Right lobe of liver (tissue), 6 donors: Measurements from ENCODE around the gene NKD2. TPM values are rescaled to one million over a fixed set of nuclear protein-coding genes. Genes with fewer than 3 reads are reported as not detected.

Source experiments
- ATAC-seq, 4 donors: fragments of 200-7000 bp; cut with Tn5 transposase; one replicate each; pipeline ENCODE4 v1.9.1; 2020; ENCODE audit warnings: mild to moderate bottlenecking in 4 of 4, moderate library complexity in 4 of 4
- DNase-seq, 3 donors: peaks; one replicate each; pipeline ENCODE4 v3.0.0-alpha.2; 2020
- H3K27ac ChIP-seq, 3 donors: fragments of 200-600 bp; one replicate each; pipeline ENCODE4 v1.8.0; 2022
- H3K27me3 ChIP-seq, 2 donors: fragments of 200-600 bp; one replicate each; pipeline ENCODE4 v1.8.0; 2022
- H3K36me3 ChIP-seq, 4 donors: fragments of 200-600 bp; sonication (generic) in 1 of 4; one replicate each; pipeline versions ENCODE4 v1.5.1 to v1.8.0; 2017 to 2022; ENCODE audit warnings: control low read depth in 1 of 4
- H3K4me1 ChIP-seq, 4 donors: fragments of 200-600 bp; sonication (generic) in 1 of 4; one replicate each; pipeline versions ENCODE4 v1.5.1 to v1.8.0; 2017 to 2022; ENCODE audit warnings: control low read depth in 1 of 4
- H3K4me3 ChIP-seq, 3 donors: fragments of 200-600 bp; one replicate each; pipeline ENCODE4 v1.8.0; 2022
- H3K9me3 ChIP-seq, 4 donors: fragments of 200-600 bp; sonication (generic) in 1 of 4; one replicate each; pipeline versions ENCODE4 v1.5.1 to v1.8.0; 2017 to 2022; ENCODE audit warnings: control low read depth in 1 of 4
- POLR2A ChIP-seq: fragments of 450-650 bp; IDR thresholded peaks from one replicate; pipeline ENCODE4 v1.6.1; 2017; ENCODE audit warnings: antibody characterized with exemption, mild to moderate bottlenecking
- WGBS: methylation state at CpG from one replicate; pipeline ENCODE4 v1.1.6; 2018; ENCODE audit warnings: low coverage, low lambda C conversion rate; ENCODE audit not compliant: insufficient coverage; ENCODE audit errors: missing lambda C conversion rate; 5-methylcytosine and 5-hydroxymethylcytosine counted together
- intact Hi-C, 2 donors: fragments of 100-400 bp; cut with DNase I; formaldehyde crosslinking; loops; one replicate each; pipeline versions ENCODE4 v1.11.2 to v1.14.1; 2022
- total RNA-seq, 6 experiments: library from RNA; depleted of rRNA in 2 of 6; stranded (reverse); fragments of >200 nt in 2 of 6; fragmentation: NEBNext Ultra II Directional in 3 of 6; extraction: Animal tissue kit (Norgen Biotek cat#: 25700) in 3 of 6; gene quantifications; one replicate each; pipeline versions ENCODE4 v1.1.0 to v1.2.4, GENCODE V29; 2016 to 2023
- TF ChIP-seq, protein P1 (sequence below), 4 donors: fragments of 200-600 bp in 3 of 4; fragments of 450-650 bp in 1 of 4; IDR thresholded peaks; one replicate each; pipeline versions ENCODE4 v1.5.1 to v1.8.0; 2016 to 2022; ENCODE audit warnings: antibody characterized with exemption in 4 of 4, mild to moderate bottlenecking in 2 of 4
- donor health status: DM: no; HTN: yes; CAD: no.
- donor health status: DM: no; HTN: no; CAD: no.
- donor health status: DM: no; HTN: no; CAD: no.
- donor health status: DM: no; HTN: yes; CAD: no.
- donor health status: DM: no; HTN: yes; CAD: no.

Gene NKD2
- total RNA-seq, 6 experiments from 2014 or later, result 0.93 to 2.9 (median 2.2) TPM

DNA sequence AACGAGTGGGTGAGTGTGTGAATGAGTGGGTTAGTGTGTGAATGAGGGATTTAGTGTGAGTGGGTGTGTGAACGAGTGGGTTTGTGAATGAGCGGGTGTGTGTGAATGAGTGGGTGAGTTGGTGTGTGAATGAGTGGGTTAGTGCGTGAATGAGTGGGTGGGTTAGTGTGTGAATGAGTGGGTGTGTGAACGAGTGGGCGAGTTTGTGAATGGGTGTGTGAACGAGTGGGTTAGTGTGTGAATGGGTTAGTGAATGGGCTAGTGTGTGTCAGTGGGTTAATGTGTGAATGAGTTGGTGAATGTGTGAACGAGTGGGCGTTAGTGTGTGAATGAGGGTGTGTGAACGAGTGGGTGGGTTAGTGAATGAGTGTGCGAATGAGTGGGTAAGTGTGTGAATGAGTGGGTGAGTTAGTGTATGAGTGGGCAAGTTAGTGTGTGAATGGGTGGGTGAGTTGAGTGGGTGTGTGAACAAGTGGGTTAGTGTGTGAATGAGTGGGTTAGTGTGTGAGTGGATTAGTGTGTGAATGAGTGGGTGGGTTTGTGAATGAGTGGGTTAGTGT, 39.6 kb downstream of the NKD2 start:
- H3K27me3 ChIP-seq, result no peaks in the 10 kb centered on the region
- H3K4me3 ChIP-seq, result no peak overlapping the region
- no peak for DNase-seq
- no peak overlapping the region for H3K27ac ChIP-seq
- H3K4me1 ChIP-seq, result no peaks in the 10 kb centered on the region
- TF ChIP-seq, protein P1, sequence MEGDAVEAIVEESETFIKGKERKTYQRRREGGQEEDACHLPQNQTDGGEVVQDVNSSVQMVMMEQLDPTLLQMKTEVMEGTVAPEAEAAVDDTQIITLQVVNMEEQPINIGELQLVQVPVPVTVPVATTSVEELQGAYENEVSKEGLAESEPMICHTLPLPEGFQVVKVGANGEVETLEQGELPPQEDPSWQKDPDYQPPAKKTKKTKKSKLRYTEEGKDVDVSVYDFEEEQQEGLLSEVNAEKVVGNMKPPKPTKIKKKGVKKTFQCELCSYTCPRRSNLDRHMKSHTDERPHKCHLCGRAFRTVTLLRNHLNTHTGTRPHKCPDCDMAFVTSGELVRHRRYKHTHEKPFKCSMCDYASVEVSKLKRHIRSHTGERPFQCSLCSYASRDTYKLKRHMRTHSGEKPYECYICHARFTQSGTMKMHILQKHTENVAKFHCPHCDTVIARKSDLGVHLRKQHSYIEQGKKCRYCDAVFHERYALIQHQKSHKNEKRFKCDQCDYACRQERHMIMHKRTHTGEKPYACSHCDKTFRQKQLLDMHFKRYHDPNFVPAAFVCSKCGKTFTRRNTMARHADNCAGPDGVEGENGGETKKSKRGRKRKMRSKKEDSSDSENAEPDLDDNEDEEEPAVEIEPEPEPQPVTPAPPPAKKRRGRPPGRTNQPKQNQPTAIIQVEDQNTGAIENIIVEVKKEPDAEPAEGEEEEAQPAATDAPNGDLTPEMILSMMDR (IDR thresholded peaks at IDR 0.05), result no peak
- TF ChIP-seq POLR2A, result no peak
- no peak for ATAC-seq
- H3K36me3 ChIP-seq, result peaks cover 0 to 26% (median 12%) of the 10 kb centered on the region in 4 donors
- intact Hi-C loops, result no loop called here
- H3K9me3 ChIP-seq, result no peaks in the 10 kb centered on the region
- 85% methylated on average over 11 of the region's 11 CpGs for WGBS

GRCh38 chr5:1048861-1049838, 40.5 kb downstream of the NKD2 start:
- H3K27ac ChIP-seq, result no peak overlapping the region
- DNase-seq, result peak in 2 of 3 donors; percentile 18 to 54
- intact Hi-C loops, result no loop called here
- peak; percentile 25 to 56 (median 47) for ATAC-seq
- no peak overlapping the region for H3K4me3 ChIP-seq
- H3K9me3 ChIP-seq, result no peaks in the 10 kb centered on the region
- WGBS, result 74% methylated on average over 18 of the region's 39 CpGs
- TF ChIP-seq, protein P1 (IDR thresholded peaks at IDR 0.05), result no peak
- TF ChIP-seq POLR2A, result no peak
- H3K36me3 ChIP-seq, result peaks cover 0 to 34% (median 15%) of the 10 kb centered on the region in 4 donors
- no peaks in the 10 kb centered on the region for H3K4me1 ChIP-seq
- no peaks in the 10 kb centered on the region for H3K27me3 ChIP-seq

GRCh38 chr5:1050423-1051365, 42.1 kb downstream of the NKD2 start:
- H3K27me3 ChIP-seq, result no peaks in the 10 kb centered on the region
- no peak overlapping the region for H3K4me3 ChIP-seq
- TF ChIP-seq, protein P1 (IDR thresholded peaks at IDR 0.05), result no peak
- TF ChIP-seq POLR2A, result no peak
- WGBS, result 86% methylated on average over 5 of the region's 29 CpGs
- DNase-seq, result peak in 2 of 3 donors; percentile 16 to 37
- H3K4me1 ChIP-seq, result no peaks in the 10 kb centered on the region
- intact Hi-C loops, result no loop called here
- ATAC-seq, result peak in 1 of 4 donors; percentile 9
- no peak overlapping the region for H3K27ac ChIP-seq
- no peaks in the 10 kb centered on the region for H3K9me3 ChIP-seq
- H3K36me3 ChIP-seq, result peaks cover 0 to 49% (median 18%) of the 10 kb centered on the region in 4 donors

DNA sequence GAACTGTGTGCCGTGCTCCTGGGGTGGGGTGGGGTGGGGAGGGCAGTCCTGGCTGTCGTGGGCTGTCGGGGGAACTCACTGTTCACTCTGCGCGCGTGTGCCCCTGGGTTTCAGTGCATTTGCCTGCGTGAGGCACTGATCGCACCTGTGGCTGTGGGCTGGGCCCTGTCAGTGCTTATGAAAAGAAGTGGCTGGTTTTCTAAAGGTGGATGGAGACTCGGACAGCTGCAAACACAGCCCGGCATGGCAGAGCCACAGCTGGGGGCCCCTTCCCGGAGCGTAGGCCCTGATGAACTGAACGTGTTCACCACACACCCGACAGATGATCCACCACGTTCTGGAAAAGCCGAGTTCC, 42.7 kb downstream of the NKD2 start:
- Histone ChIP-seq H3K27me3 (no peaks in the 10 kb centered on the region), H3K4me1 (no peaks in the 10 kb centered on the region), H3K27ac (no peak overlapping the region), H3K36me3 (peaks cover 0 to 56% (median 21%) of the 10 kb centered on the region in 4 donors), H3K4me3 (no peak overlapping the region), H3K9me3 (no peaks in the 10 kb centered on the region)
- TF ChIP-seq, protein P1 (IDR thresholded peaks at IDR 0.05), result no peak
- TF ChIP-seq POLR2A, result no peak
- DNase-seq, result peak in 1 of 3 donors; percentile 51
- ATAC-seq, result no peak
- intact Hi-C loops, result no loop called here
- WGBS, result 100% methylated on average over 2 of the region's 16 CpGs
